Measurements from ENCODE around the gene ZNF629.

ZNF629 gene

GRCh38 chr16:30748634-30749445 lies 38.2 kb downstream of the ZNF629 start:
- DNase-seq (ENCODE audit: low read depth): no peak

GRCh38 chr16:30747799-30748633 lies 39.0 kb downstream of the ZNF629 start, which contains the start of gene PHKG2:
TSS of gene PHKG2 (plus strand) at chr16:30748425. CDS start at chr16:30748821, 396 bp downstream.
- peak; percentile 90 for DNase-seq (ENCODE audit: low read depth)

- DNase-seq (ENCODE audit: low read depth): no peak
These were observed 39.7 kb downstream of the ZNF629 start for GRCh38 chr16:30747331-30747730.

- no peak for DNase-seq (ENCODE audit: low read depth)
These were observed 40.3 kb downstream of the ZNF629 start for GRCh38 chr16:30746638-30747175.

GRCh38 chr16:30745082-30745481 lies 41.9 kb downstream of the ZNF629 start:
- DNase-seq (ENCODE audit: low read depth): no peak

GRCh38 chr16:30744183-30744582 lies 42.8 kb downstream of the ZNF629 start:
- no peak for DNase-seq (ENCODE audit: low read depth)

- no peak for DNase-seq (ENCODE audit: low read depth)
These were observed 43.3 kb downstream of the ZNF629 start for GRCh38 chr16:30743716-30744115.

GRCh38 chr16:30741461-30741914 lies 45.5 kb downstream of the ZNF629 start:
- DNase-seq (ENCODE audit: low read depth): no peak

GRCh38 chr16:30740364-30741251 lies 46.4 kb downstream of the ZNF629 start:
- no peak for DNase-seq (ENCODE audit: low read depth)

GRCh38 chr16:30738984-30739951 lies 47.7 kb downstream of the ZNF629 start:
- no peak for DNase-seq (ENCODE audit: low read depth)

- no peak for DNase-seq (ENCODE audit: low read depth)
These were observed 49.0 kb downstream of the ZNF629 start for GRCh38 chr16:30737794-30738648.

GRCh38 chr16:30736995-30737793 lies 49.8 kb downstream of the ZNF629 start:
- DNase-seq (ENCODE audit: low read depth): no peak

- no peak for DNase-seq (ENCODE audit: low read depth)
These were observed 55.6 kb downstream of the ZNF629 start for GRCh38 chr16:30731411-30731810.

- no peak for DNase-seq (ENCODE audit: low read depth)
These were observed 57.9 kb downstream of the ZNF629 start for GRCh38 chr16:30728899-30729672.
